NCI-H2029 (cell line): Measurements from ENCODE around the gene TMEM183A.

Source experiments
- DNase-seq: peaks from one replicate; lab custom pipeline; 2025; lab: John Stamatoyannopoulos, UW

The TMEM183A gene

GRCh38 chr1:203069030-203069747 is 62.0 kb downstream of the TMEM183A start:
- DNase-seq, result no peak

GRCh38 chr1:203072002-203072602 is 64.9 kb downstream of the TMEM183A start:
- no peak for DNase-seq

- DNase-seq, result no peak
These were observed 65.7 kb downstream of the TMEM183A start for GRCh38 chr1:203072911-203073310.

DNA sequence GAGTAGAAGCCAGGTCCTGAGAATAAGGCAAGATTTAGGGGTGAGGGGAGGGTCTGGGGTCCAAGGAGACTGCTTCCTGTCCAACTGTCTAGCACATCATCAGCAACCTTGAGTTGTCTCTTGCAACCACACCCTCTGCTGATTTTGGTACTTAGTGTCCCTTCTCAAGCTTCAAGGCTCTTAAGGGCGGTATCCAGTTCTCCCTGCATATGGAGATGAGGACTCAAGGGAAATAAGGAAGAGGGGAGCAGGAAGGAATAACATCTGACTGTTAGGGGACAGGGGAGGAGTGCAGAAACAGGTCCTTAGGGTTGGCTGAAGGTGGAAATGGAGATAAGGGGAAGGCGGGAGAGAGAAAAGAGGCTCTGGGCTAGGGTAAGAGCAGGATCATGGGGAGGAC is 66.3 kb downstream of the TMEM183A start:
- no peak for DNase-seq
